OCI-LY7 (cell line): ENCODE measurements around the gene CUEDC2.
A peak's percentile ranks its signal among the peaks of the same experiment; 100 is the strongest.

Experiments used
- EZH2phosphoT487 ChIP-seq: fragments of 200-600 bp; sonication (generic); IDR thresholded peaks from 2 replicates; pipeline ENCODE4 v1.6.1; 2018; ENCODE audit warnings: low read depth, borderline replicate concordance, mild to moderate bottlenecking, mixed run types, antibody characterized with exemption, low read length, moderate library complexity, mixed read lengths
- TF ChIP-seq, protein P1 (sequence below): fragments of 200-600 bp; sonication (generic); conservative IDR thresholded peaks from 2 replicates; pipeline ENCODE4 v1.5.1; 2014; ENCODE audit warnings: mild to moderate bottlenecking, antibody characterized with exemption, low read length, moderate library complexity, mixed read lengths

DNA sequence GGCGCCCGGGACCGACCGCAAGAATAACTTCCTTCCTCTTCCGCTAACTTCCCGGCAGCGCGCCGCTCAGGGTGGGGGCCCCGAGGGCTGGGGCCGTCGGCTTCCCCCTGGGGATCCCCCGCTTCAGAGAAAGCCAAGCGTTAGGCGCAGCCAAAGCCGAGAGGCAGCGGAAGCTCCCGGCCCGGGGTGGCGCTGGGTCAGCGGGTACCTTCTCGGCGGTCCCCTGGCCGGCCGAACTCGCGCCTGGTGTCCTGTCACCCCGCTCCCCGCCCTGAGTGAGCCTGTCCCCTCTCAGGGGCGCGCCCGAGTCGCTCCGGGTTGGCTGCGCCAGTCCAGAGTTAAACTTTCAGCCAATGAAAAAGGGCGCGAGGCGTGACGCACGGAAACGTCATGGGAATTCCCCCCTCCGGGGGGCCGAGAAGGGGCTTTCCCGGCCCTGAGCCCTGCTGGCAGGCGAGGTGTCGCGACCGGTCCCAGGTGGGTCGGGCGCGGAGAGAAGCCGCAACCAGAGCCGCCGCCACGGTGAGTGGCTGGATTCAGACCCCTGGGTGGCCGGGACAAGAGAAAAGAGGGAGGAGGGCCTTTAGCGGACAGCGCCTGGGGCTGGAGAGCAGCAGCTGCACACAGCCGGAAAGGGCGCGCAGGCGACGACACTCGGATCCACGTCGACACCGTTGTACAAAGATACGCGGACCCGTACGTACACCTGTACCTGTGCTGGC lies 38.1 kb downstream of the CUEDC2 start:
- TF ChIP-seq, protein P1, sequence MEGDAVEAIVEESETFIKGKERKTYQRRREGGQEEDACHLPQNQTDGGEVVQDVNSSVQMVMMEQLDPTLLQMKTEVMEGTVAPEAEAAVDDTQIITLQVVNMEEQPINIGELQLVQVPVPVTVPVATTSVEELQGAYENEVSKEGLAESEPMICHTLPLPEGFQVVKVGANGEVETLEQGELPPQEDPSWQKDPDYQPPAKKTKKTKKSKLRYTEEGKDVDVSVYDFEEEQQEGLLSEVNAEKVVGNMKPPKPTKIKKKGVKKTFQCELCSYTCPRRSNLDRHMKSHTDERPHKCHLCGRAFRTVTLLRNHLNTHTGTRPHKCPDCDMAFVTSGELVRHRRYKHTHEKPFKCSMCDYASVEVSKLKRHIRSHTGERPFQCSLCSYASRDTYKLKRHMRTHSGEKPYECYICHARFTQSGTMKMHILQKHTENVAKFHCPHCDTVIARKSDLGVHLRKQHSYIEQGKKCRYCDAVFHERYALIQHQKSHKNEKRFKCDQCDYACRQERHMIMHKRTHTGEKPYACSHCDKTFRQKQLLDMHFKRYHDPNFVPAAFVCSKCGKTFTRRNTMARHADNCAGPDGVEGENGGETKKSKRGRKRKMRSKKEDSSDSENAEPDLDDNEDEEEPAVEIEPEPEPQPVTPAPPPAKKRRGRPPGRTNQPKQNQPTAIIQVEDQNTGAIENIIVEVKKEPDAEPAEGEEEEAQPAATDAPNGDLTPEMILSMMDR = peak; percentile 95
- no peak for TF ChIP-seq EZH2phosphoT487
